HCT116 (cell line): ENCODE data around the gene PCDHGA4. TPM values are rescaled to one million over a fixed set of nuclear protein-coding genes. Genes with fewer than 3 reads are reported as not detected.

Experiments
- ATAC-seq: fragments of 200-7000 bp; cut with Tn5 transposase; 2 replicates; pipeline ENCODE4 v1.9.1; 2020; ENCODE audit warnings: mild to moderate bottlenecking, moderate library complexity
- Bru-seq: library from RNA; stranded (reverse); fragments of 400-500 nt; gene quantifications from one replicate; lab custom pipeline; 2021; lab: Mats Ljungman, UMichigan
- BruChase-seq, 2 experiments: library from RNA; stranded (reverse); fragments of 400-500 nt; gene quantifications; one replicate each; lab custom pipeline; 2021; lab: Mats Ljungman, UMichigan
- BruUV-seq: library from RNA; stranded (reverse); fragments of 400-500 nt; replicated peaks from 2 replicates; lab custom pipeline; 2021; lab: Mats Ljungman, UMichigan
- CTCF ChIA-PET: fragments of 300-600 bp; sonication (Branson Sonifier 250); formaldehyde crosslinking; loops from one replicate; lab custom pipeline; 2021; ENCODE audit warnings: antibody characterized with exemption; lab: Charles Lee
- POLR2A ChIA-PET: fragments of 300-600, 350-600 bp; sonication (Branson Sonifier 250); formaldehyde crosslinking; loops from one replicate; lab custom pipeline; 2021; ENCODE audit warnings: antibody characterized with exemption; lab: Charles Lee
- RAD21 ChIA-PET, 2 experiments: fragments of 300-600 bp; sonication (Branson Sonifier 250); formaldehyde crosslinking; loops; one replicate each; lab custom pipeline; 2023; ENCODE audit warnings: low total read pairs in 2 of 2; ENCODE audit not compliant: uncharacterized antibody in 2 of 2, unreplicated experiment in 2 of 2, low non-redundant PET in 1 of 2; lab: Charles Lee
- DNase-seq: peaks from one replicate; pipeline ENCODE4 v3.0.0-alpha.2; 2010; ENCODE audit warnings: low read depth, low spot score
- H2AFZ ChIP-seq: fragments of 200-600 bp; shearing (Covaris generic), sonication (generic); 2 replicates; pipeline ENCODE4 v1.6.1; 2017; ENCODE audit warnings: low read depth, mixed run types, mixed read lengths, antibody characterized with exemption, low read length; ENCODE audit not compliant: poor library complexity, severe bottlenecking
- H3K27ac ChIP-seq: 2 replicates; pipeline ENCODE4 v1.5.1; 2012; ENCODE audit warnings: low read depth, low read length
- H3K27me3 ChIP-seq: fragments of 200-600 bp; sonication (generic); 2 replicates; pipeline ENCODE4 v1.6.1; 2016; ENCODE audit warnings: mixed run types, low read length, mixed read lengths; ENCODE audit not compliant: insufficient read depth
- H3K36me3 ChIP-seq, 2 experiments: fragments of 200-500 bp in 1 of 2; fragments of 200-600 bp in 1 of 2; sonication (Bioruptor generic) in 1 of 2; sonication (generic) in 1 of 2; 2 replicates each; pipeline versions ENCODE4 v1.5.1 to v1.6.1; 2014 to 2016; ENCODE audit warnings: low read length in 2 of 2, inconsistent platforms in 1 of 2, mixed read lengths in 1 of 2, mixed run types in 1 of 2; ENCODE audit not compliant: insufficient read depth in 2 of 2, control insufficient read depth in 1 of 2
- H3K4me1 ChIP-seq, 2 experiments: fragments of 200-600 bp in 1 of 2; sonication (generic) in 1 of 2; 2 replicates each; pipeline versions ENCODE4 v1.5.1 to v1.6.1; 2012 to 2017; ENCODE audit warnings: low read length in 2 of 2, inconsistent platforms in 1 of 2, mild to moderate bottlenecking in 1 of 2, mixed read lengths in 1 of 2, mixed run types in 1 of 2, moderate library complexity in 1 of 2; ENCODE audit not compliant: insufficient read depth in 2 of 2, control insufficient read depth in 1 of 2
- H3K4me2 ChIP-seq: fragments of 200-600 bp; sonication (generic); 2 replicates; pipeline ENCODE4 v1.6.1; 2017; ENCODE audit warnings: mixed run types, low read length, mixed read lengths
- H3K4me3 ChIP-seq, 2 experiments: fragments of 200-600 bp in 1 of 2; sonication (generic) in 1 of 2; replicated peaks in 1 of 2; 2 replicates each; pipeline ENCODE4 v1.5.1; 2011 to 2016; ENCODE audit warnings: low read length in 2 of 2, control low read depth in 1 of 2, low read depth in 1 of 2, mild to moderate bottlenecking in 1 of 2, mixed read lengths in 1 of 2, mixed run types in 1 of 2
- H3K79me2 ChIP-seq: fragments of 200-600 bp; sonication (generic); 2 replicates; pipeline ENCODE4 v1.6.1; 2017; ENCODE audit warnings: mild to moderate bottlenecking, mixed run types, low read length, moderate library complexity, mixed read lengths; ENCODE audit not compliant: insufficient read depth
- H3K9ac ChIP-seq: fragments of 200-600 bp; sonication (generic); 2 replicates; pipeline ENCODE4 v1.6.1; 2016; ENCODE audit warnings: low read length, mixed read lengths
- H3K9me2 ChIP-seq: fragments of 200-600 bp; sonication (generic), shearing (Covaris generic); 2 replicates; pipeline ENCODE4 v1.6.1; 2017; ENCODE audit warnings: mixed run types, mild to moderate bottlenecking, moderate library complexity; ENCODE audit not compliant: insufficient read depth
- H3K9me3 ChIP-seq, 2 experiments: fragments of 200-500 bp in 1 of 2; fragments of 200-600 bp in 1 of 2; sonication (Bioruptor generic) in 1 of 2; sonication (generic) in 1 of 2; 2 replicates each; pipeline ENCODE4 v1.6.1; 2014 to 2017; ENCODE audit warnings: low read length in 2 of 2, mixed read lengths in 2 of 2, inconsistent platforms in 1 of 2, low read depth in 1 of 2, mild to moderate bottlenecking in 1 of 2, mixed run types in 1 of 2, moderate library complexity in 1 of 2; ENCODE audit not compliant: control insufficient read depth in 1 of 2, insufficient read depth in 1 of 2
- H4K20me1 ChIP-seq: fragments of 200-600 bp; sonication (generic), shearing (Covaris generic); 2 replicates; pipeline ENCODE4 v1.6.1; 2017; ENCODE audit warnings: mixed run types, mild to moderate bottlenecking, moderate library complexity; ENCODE audit not compliant: insufficient read depth
- CTCF ChIP-seq, 3 experiments: fragments of 200-600 bp in 1 of 3; sonication (generic) in 1 of 3; IDR thresholded peaks in 2 of 3; conservative IDR thresholded peaks in 1 of 3; 2 replicates each; pipeline ENCODE4 v1.5.1; 2012 to 2017; ENCODE audit warnings: low read depth in 2 of 3, low read length in 2 of 3, antibody characterized with exemption in 1 of 3, borderline replicate concordance in 1 of 3, control low read depth in 1 of 3, mild to moderate bottlenecking in 1 of 3, mixed read lengths in 1 of 3, mixed run types in 1 of 3, moderate library complexity in 1 of 3; ENCODE audit not compliant: insufficient read depth in 1 of 3
- ELF1 ChIP-seq: IDR thresholded peaks from 2 replicates; pipeline ENCODE4 v1.6.1; 2012; ENCODE audit warnings: low read depth, borderline replicate concordance
- JUND ChIP-seq: IDR thresholded peaks from 2 replicates; pipeline ENCODE4 v1.6.1; 2012
- RAD21 ChIP-seq: IDR thresholded peaks from 2 replicates; pipeline ENCODE4 v1.6.1; 2012; ENCODE audit warnings: low read depth, mild to moderate bottlenecking
- intact Hi-C: fragments of 100-400 bp; cut with micrococcal nuclease; formaldehyde crosslinking; loops from 2 replicates; pipeline ENCODE4 v1.10.0; 2022
- long read RNA-seq: library from polyadenylated mRNA; unstranded; transcript quantifications from one replicate; pipeline ENCODE4 v2.0.0, GENCODE V29; 2021; ENCODE audit not compliant: unreplicated experiment
- polyA plus RNA-seq: library from polyadenylated mRNA; unstranded; fragments of >200 nt; gene quantifications from 2 replicates; pipeline ENCODE4 v1.2.1, GENCODE V29; 2012; ENCODE audit warnings: missing spikeins
- total RNA-seq: library from RNA; stranded (reverse); gene quantifications from one replicate; pipeline ENCODE4 v1.2.1, GENCODE V29; 2021; ENCODE audit not compliant: unreplicated experiment

Gene PCDHGA4
- total RNA-seq (not detected), Bru-seq, nascent RNA (percentile 25 among the genes with signal in this experiment), BruChase-seq, experiment 1, labeled RNA remaining after a 6-hour chase (percentile 26 among the genes with signal in this experiment), BruChase-seq, experiment 2, labeled RNA remaining after a 2-hour chase (percentile 24 among the genes with signal in this experiment)
- not detected in 2 replicates for polyA plus RNA-seq
- long read RNA-seq, result 0 reads

GRCh38 chr5:141354900-141355469 is at the start of gene PCDHGA4:
Gene PCDHGA4, plus strand, starts transcription at chr5:141355021. Its CDS starts 87 bp downstream, at chr5:141355108.
- no peak within 1 kb of the TSS for H3K9ac ChIP-seq
- no peaks in the 10 kb centered on the region for H3K79me2 ChIP-seq
- no TSS peak for BruUV-seq
- no peaks in the 10 kb centered on the region for H4K20me1 ChIP-seq
- no peak within 1 kb of the TSS for H2AFZ ChIP-seq
- ChIA-PET RAD21 (no interaction called here), CTCF (no interaction called here), POLR2A (no interaction called here)
- intact Hi-C loops, result no loop called here
- no peaks in the 10 kb centered on the region for H3K9me2 ChIP-seq
- TF ChIP-seq ELF1, result no peak
- peak; percentile 42 for TF ChIP-seq RAD21
- TF ChIP-seq CTCF (IDR thresholded peaks at IDR 0.05 in 2 of 3, conservative IDR thresholded peaks at IDR 0.05 in 1 of 3; ENCODE audit: borderline replicate concordance in 1 of 3, insufficient read depth in 1 of 3, low read depth in 2 of 3, low read length in 2 of 3), result peak; percentile 32 to 58 (median 48); a peak in 4 of 6 replicates
- ATAC-seq (no peak), DNase-seq (no peak)
- no peak within 1 kb of the TSS for H3K27ac ChIP-seq
- H3K4me1 ChIP-seq, result no peaks in the 10 kb centered on the region
- no peaks in the 10 kb centered on the region; a peak in 1 of 4 replicates for H3K9me3 ChIP-seq
- H3K27me3 ChIP-seq, result no peaks in the 10 kb centered on the region
- H3K4me2 ChIP-seq, result no peak within 1 kb of the TSS
- H3K4me3 ChIP-seq, result no peak within 1 kb of the TSS
- H3K36me3 ChIP-seq, result no peaks in the 10 kb centered on the region

- Histone ChIP-seq H3K9ac (no peak overlapping the region), H3K4me3 (no peak overlapping the region), H3K27me3 (no peaks in the 10 kb centered on the region), H2AFZ (no peak overlapping the region), H3K36me3 (no peaks in the 10 kb centered on the region), H3K79me2 (no peaks in the 10 kb centered on the region), H3K4me1 (no peaks in the 10 kb centered on the region), H3K4me2 (no peak overlapping the region), H4K20me1 (no peaks in the 10 kb centered on the region), H3K27ac (no peak overlapping the region), H3K9me3 (peaks cover 0 to 11% of the 10 kb centered on the region in 2 experiments; a peak in 1 of 4 replicates), H3K9me2 (no peaks in the 10 kb centered on the region)
- ChIA-PET POLR2A (no interaction called here), CTCF (no interaction called here), RAD21 (no interaction called here)
- no TSS peak for BruUV-seq
- DNase-seq, result no peak
- TF ChIP-seq JUND, result no peak
- intact Hi-C loops, result loop anchor here (5.0 kb wide), 1 partner anchor 44 kb away; no protein-coding TSS in a partner anchor
- ATAC-seq, result no peak
Measured at GRCh38 chr5:141306630-141307029, 48.2 kb upstream of the PCDHGA4 start.
